Measurements from ENCODE around the gene SYT13. TPM values are rescaled to one million over a fixed set of nuclear protein-coding genes. Genes with fewer than 3 reads are reported as not detected.

The SYT13 gene
- total RNA-seq, 1 experiment from 2014 or later, result 17.6 TPM

DNA sequence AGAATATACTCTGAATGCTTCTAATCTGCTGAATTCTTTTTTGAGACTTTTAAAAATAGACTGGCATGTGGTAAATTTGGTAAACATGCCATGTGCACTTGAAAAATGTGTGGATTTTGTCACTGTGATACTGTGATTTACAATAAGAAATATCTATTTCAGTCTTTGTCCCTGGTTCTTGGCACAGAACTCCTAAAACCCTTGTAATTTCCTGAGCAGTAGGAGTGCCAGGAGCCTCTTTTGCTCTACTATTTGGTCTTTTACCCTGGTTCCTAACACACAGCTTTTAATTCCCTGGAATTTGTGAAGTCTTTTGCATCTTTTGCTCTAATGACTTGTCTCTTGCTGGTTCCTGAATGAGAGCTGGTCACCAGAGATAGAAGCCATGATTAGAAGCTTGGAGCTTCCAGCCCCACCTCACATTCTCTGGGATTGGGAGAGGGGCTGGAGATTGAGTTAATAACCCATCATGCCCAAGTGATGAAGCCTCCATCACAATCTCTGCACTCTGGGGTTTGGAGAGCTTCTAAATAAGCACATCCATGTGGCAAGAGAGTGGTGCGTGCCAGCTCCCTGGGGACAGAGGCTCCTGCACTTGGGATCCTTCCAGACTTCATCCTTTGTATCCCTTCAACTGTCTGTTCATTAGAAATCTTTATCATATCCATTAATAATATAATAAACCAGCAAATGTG is 27.2 kb upstream of the SYT13 start:
- no peak for DNase-seq (ENCODE audit: low spot score)

DNA sequence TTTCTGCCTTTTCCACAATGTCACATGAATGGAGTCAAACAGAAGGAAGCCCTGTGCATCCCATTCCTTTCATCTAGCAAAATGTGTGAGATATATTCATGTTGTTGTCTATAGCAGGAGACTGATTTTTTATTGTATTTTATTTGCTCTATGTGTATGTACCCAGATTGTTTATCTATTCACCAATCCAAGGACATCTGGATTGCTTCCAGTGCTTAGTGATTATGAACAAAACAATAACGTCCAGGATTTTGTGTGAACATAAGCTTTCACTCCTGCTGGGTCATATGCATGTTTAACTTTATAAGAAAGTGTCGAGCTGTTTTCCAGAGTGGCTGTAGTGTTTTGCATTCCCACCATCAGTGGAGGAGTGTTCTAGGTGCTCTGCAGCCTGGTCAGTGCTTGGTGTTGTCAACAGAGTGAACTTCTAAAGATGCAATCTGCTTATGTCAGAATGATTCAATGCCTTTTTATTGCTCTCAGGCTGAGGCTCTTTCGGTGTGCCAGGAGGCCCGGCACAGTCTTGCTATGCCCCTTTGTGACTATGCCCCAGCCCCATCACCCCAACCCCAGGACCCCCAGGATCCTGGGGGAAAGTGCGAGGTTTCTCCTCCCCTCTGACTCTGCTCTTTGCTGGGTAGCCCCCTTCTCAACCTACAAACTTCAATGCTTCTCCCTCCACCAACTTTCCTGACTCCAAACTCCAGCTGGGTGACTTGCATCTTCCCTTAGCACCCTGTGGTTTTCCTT is 19.9 kb upstream of the SYT13 start:
- DNase-seq (ENCODE audit: low spot score), result no peak

DNA sequence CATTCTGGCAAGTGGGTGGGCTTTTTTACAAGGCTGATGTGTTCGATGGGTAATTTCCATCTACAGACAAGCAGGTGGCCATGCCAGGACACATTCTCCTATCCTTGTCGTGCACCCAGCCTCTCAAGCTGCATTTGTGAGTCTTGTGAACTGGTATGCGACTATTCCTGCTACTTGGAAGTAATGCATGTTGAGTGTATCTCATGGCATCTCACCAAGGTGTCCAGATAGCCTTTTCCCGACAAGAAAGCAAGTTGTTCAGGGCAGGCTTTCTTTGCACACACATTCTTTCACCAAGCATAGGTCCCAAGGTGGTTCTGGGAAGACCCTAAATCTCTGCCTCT is 18.8 kb upstream of the SYT13 start:
- no peak for DNase-seq (ENCODE audit: low spot score)

DNA sequence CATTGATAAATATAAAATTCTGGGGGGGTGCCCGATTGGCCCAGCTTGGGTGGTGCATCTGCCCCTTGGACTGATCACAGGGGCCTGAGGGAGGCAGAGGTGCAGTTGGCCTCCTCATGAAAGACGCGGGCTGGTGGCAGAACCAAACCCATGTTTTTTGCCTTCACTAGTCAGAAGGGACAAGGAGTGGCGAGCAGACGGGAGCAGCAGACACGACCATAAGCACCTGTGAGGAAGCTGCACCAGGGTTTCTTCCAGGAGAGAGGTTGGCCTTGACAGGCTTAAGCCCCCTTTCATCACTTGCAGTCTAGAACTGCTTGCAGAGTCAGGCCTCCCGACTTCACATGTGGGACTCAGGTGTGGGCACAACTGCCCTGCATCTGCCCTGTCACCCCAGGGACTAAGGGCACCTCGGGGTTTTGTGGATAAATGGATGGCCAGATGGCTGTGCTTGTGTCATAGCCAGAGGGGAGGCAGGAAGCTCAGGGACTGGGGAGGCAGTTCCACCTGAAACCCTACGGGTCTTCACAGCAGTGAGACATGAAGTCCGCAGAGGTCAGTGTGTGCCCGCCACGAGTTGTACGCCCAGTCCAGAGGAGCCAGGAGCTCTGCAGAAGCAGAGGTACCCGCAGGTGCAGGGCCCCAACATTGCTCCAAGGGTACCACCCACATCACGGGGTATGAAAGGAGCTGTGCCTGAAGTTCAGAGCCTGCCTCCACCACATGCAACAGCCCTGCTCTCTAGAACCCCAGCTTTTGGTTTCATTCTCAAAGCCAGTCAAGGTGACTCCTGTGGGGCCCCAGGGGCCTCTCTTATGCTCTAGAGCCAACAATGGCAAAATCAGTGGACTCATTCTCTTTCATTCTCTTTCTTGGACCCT is 18.2 kb upstream of the SYT13 start:
- no peak for DNase-seq (ENCODE audit: low spot score)

DNA sequence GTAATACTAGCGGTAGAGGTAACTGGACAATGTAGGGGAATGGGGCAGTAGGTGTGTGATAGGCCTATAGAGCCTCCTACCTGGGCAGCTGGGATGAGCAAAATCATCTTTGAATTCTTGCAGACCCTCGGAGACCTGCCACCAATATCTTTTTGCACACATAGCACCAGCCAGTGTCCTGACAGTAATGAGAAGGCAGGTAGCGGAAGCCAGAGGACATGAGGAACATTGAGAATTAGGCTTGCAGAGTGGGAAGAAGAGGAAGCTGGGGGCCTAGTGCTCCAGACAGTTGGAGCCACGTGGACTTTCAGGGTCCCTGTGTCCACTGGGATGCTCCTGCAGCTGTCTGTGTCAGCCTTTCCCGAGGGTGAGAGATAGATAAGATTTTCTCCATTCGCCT is 17.2 kb upstream of the SYT13 start:
- no peak for DNase-seq (ENCODE audit: low spot score)

DNA sequence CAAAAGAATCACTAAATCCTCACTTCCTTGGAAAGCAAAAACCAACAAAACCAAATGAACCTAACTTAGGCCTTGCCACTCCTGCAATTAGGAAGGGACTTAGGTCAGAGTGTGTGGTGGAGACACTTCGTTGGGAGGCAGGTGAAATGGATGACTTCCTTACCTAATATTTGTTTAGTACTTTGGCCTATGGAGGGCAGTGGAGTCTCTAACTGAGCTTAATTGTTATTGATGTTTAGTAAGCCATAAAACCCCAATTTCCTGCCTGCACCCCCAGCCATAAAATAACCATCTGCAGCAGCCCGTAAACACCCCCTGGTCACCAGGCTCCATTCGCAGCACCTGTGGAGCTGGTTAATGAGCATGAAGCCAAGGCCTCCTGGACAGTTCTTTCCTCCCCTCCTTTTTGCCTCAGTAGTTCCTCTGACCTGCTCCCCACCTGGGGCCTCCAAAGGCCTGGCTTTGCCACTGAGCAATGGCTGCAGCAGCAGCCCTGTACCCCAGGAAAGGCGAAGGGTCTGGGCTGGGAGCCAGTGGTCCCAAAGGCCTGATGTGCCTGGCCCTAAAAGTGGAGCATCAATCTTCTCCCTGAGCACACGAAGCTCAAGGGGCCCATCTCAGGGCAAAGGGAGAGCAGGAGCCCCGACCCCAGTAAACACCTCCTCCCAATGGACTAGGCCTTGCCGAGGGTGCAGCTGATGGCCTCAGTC is 15.6 kb upstream of the SYT13 start:
- no peak for DNase-seq (ENCODE audit: low spot score)

DNA sequence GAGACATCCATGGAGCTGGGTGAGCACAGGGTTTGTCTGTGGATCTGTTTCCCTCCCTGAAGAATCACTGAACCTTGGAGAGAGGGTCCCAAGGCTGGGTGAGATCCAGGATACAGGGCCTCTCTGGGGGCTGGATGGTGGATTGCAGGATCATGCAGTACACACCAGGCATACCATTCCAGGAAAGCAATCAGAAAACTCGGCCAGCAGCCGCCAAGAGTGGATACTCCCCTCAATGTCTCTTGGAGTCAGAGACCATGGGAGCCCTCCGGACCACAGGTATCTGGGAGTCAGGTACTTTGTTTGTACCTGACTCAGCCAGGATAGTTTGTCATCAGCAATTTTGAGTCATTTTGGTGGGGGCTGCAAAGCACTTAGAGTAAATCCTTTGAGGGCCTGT is 14.6 kb upstream of the SYT13 start:
- no peak for DNase-seq (ENCODE audit: low spot score)

DNA sequence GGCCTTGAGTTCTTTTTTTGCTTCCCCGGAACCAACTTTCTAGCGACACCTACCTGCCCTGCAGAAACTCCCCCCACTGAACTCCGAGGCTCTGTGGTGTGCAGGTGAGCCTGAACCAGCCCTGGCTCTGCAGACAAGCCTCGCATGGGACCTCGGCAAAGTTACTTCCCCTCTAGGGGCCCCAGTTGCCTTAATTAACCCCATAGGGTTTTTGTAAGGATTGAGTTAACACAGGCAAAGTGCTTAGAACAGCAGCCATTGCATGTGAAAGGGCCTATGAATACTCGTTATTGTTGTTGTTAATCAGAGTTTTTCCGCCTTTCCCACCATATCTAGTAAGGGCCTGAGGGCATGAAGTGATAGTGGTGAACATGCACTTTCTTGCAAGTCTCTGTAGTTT is 12.6 kb upstream of the SYT13 start:
- DNase-seq (ENCODE audit: low spot score), result no peak

DNA sequence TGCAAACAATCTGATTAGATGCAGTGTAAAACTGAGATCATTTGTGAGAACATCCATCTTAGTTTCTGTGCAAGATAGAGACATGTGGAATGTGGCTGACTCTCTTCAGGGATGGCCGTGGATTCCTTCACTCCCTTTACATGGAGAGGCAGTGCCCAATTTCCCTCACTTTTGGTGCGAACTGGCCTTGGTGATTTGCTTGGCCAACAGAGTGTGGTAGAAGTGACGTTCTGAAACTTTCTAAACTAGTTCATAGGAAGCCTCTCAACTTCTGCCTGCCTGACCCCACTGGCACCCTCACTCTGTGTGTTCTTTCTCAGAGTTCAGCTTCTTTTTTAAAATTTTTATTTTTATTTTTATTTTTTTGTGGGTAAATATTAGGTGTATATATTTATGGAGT is 9.9 kb upstream of the SYT13 start:
- no peak for DNase-seq (ENCODE audit: low spot score)

DNA sequence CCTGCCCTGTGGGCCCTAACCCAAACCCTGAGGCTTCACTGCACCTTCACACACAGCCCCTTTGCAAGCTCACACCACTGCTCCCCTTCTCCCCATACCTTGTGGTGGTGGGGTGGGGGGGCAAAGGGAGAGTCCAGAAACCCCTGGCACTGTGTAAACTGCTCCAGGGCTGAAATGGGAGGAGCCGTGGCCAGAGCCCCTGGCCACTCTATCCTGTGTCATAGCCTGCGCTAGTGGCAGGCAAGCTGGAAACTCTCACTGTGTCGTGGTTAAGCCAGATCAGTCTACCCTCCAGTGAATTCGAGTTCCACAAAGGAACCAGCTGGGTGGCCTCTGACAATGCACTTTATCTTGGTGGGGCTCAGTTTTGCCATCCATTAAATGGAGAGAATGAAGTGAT is 8.4 kb upstream of the SYT13 start:
- no peak for DNase-seq (ENCODE audit: low spot score)

DNA sequence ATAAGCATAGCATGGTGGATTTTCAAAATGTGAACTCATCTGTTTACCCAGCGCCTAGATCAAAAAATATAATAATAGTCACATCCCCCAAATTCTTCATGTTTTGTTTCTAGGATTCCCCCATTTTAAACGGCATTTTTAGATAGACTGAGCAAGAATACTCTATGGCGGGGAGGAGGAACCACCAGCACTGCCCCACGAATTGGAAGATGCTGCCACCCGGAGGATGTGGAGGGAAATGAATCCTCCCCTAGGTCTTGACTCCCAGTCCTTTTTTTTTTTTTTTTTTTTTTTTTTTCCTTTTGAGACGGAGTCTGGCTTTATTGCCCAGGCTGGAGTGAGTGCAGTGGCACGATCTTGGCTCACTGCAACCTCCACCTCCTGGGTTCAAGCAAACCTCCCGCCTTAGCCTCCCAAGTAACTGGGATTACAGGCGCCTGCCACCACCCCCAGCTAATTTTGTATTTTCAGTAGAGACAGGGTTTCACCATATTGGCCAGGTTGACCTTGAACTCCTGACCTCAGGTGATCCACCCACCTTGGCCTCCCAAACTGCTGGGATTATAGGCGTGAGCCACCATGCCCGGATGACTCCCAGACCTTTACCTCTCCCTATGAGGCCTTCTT is 7.5 kb upstream of the SYT13 start:
- DNase-seq (ENCODE audit: low spot score), result peak; percentile 89

DNA sequence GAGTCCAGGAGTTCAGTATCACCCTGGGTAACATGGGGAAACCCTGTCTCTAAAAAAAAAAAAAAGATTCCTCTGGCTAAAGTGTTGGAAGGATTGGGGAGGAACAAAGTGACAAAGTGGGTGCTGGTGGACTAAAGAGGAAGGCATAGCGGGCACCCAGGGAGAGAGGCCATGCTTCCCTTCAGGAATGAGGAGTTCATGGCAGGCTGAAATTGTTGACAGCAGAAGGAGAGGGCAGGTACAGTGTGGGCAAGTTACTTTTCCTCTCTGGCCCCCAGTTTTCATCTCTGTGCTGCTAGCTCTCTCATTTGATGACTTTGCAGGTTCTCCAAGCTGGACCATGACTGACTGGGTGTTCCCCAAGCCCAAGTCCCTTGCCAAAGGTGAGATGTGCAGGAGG is 4.4 kb upstream of the SYT13 start:
- DNase-seq (ENCODE audit: low spot score), result no peak

DNA sequence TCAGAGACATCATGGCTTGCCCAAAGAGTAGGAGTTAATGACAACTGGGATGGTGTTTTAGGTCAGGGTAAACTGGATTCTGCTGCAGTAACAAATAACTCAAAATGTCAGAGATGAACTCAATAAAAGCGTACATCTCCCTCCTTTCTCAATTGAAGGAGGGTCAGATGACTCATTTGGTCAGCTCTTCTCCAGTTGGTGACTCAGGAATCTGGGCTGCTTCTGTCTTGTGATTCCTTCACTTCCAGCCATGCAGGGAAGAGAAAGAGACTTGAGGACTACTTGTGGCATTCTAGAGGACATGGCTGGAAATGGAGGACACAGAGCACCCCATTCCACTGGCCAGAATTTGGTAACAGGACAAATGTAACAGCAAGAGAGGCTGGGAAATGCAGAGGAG is 3.2 kb upstream of the SYT13 start:
- no peak for DNase-seq (ENCODE audit: low spot score)

DNA sequence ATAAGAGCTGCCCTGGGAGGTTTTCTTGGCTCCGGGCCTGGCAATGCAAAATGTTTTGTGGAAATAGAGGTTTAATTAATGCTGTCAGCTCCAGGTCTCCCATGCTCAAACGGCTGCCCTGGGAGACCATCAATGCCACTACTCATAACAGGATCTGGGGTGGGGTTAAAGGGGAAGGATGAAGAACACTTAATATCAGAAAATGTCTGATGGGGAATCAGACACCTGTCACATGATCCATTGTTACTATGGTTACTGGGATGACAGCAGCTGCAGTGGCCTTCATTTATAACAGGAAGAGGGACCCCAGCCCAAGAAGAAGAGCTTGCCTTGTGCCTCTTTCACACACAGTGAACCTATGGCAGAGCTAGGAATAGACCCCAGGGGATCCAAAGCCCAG is 2.2 kb upstream of the SYT13 start:
- DNase-seq (ENCODE audit: low spot score), result no peak

DNA sequence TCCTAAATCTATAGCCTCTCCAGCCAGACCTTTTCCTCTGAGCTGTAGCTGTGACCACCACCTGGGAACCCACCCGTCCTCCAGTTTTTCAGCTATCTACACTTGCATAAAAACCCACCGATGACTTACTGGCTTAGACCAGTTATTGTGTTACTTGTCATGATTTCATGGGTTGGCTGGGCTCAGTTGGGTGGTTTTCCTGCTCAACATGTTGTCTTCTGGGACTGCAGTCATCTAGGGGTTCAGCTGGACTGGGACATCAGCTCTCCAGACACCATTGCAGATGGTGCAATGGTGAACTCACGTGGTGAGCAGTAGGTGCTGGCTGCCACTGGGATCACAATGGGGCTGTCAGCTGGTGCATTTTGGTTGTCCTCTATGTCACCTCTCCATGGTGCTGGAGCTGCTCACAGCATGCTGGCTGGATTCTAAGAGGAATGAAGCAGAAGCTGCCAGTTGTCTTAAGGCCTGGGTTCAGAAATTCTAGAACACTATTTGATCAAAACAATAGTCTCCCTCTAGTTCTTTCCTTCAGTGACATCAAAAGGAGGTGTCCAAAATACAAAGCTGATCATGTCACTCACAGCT is 1.3 kb upstream of the SYT13 start:
- no peak for DNase-seq (ENCODE audit: low spot score)

DNA sequence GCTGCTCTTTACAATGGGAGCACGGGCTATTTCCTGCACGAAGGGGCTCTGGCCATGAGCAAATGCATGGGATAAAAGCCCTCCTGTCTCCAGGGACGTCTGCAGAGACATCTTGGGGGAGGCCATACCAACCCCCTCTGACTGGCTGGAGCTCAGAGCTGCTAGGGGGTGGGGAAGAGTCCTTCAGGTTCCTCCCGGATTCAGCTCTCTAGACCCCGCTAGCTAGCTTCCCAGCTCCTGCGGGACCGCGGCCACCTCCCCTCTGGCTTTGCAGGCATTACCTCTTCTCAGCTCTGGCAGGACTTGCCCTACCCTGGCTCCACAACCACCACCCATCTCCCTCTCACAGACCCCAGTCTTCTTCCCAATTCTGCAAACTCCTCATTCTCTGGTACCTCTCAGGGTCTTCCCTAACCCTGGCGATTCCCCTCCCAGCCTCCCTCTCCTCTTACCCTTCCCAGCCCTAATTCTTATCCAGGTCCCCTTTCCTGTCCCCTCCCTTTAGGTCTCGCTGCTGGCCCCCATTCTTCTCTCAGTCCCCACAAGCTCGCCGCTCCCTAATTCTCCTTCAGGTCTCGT is 802 bp downstream of the SYT13 start:
- no peak for DNase-seq (ENCODE audit: low spot score)

DNA sequence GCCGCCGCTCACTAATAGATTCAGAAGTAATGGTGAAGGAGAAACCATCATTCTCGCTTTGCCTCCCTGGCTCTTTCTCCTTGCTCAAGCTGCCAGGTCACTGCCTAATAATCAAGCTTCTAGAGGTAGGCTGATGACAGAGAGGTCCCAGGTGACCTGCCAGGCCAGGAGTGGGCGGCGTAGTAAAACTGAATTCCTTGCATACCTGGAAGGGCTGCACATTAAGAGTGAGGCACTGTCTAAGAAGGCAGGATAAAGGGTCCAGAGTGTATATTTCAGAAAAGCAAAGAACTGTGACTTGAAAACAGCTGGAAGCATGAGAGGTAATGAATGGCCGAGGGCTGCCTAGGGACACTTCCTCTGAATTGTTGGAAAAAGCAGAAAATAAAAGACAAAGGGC is 4.1 kb downstream of the SYT13 start:
- peak; percentile 58 for DNase-seq (ENCODE audit: low spot score)

DNA sequence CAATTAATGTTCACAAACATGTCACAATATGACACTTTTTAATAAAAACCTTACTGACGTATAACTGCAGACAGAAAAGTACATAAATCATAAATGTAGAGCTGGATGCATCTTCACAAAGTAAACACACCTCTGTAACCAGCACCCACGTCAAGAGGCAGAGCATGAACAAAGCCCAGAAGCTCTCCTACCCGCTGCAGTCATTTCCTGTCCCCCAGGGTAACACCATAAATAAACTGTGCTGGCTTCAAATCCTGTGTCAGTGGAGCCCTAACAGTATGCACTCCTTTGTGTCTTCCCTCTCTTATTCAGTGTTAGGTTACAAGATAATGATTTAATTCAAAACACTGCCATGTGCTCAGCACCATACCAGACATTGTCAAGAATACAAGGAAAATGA is 5.7 kb downstream of the SYT13 start:
- no peak for DNase-seq (ENCODE audit: low spot score)

DNA sequence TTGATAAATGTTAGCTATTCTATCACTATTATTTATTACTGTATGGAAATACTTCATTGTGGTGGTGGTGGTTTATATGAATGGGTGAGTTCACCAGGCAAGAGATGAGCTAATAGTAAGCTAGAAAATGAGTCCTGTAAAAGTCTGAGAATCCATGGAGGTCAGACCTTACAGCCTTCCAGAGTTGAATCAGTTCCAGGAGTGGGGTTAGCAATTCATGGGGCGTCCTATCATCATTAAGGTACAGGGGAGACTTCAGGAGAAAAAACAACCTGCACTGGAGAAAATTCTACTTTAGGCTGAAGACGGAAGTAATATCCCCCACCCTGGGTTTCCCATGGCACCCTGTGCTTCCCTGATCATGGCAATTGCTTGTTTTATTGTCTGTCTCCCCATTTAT is 6.5 kb downstream of the SYT13 start:
- no peak for DNase-seq (ENCODE audit: low spot score)

DNA sequence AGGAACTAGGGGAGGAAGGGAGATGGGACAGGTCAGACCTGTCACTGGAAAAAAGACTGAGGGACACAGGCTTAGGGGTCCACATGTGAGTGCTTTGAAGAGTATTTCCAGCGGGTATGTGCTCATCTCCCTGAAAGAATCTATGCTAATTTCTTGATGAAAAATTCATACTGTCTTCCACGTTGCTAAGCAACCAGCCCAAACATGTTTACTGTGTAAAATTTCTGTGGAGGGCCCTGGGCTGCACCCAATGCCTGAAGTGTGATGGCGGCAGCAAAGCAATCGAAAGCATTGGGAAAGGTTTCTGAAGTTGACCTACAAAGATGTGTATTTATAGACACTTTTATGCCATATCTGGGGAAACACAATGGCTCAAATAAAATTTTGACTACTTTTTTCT is 7.4 kb downstream of the SYT13 start:
- DNase-seq (ENCODE audit: low spot score), result peak; percentile 27

DNA sequence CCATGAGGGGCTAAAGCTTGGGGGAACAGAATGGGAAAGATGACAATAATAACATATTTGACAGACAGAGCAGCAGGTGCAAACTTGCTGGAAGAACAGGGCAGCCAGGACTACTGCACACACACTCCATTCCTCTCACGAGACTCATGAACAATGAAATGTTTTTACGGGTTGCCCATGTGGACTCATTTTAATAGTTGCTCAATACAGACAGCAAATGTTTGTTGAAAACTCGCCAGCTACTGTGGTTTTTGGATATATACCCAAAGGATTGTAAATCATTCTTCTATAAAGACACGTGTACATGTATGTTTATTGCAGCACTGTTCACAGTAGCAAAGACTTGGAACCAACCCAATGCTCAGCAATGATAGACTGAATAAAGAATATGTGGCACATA is 10.3 kb downstream of the SYT13 start:
- DNase-seq (ENCODE audit: low spot score), result no peak

All from HT-29 (cell line).